HUES6 (cell line): Measurements from ENCODE around the gene FAM219B.

Experiments
- H3K27ac ChIP-seq: 2 replicates; pipeline ENCODE4 v1.7.0; 2013; ENCODE audit warnings: low read depth, mild to moderate bottlenecking, low read length, inconsistent platforms
- H3K27me3 ChIP-seq: 2 replicates; pipeline ENCODE4 v1.6.1; 2013; ENCODE audit warnings: low read length; ENCODE audit not compliant: control insufficient read depth, insufficient read depth
- H3K36me3 ChIP-seq: 2 replicates; pipeline ENCODE4 v1.6.1; 2013; ENCODE audit warnings: low read length; ENCODE audit not compliant: control insufficient read depth, insufficient read depth
- H3K4me1 ChIP-seq: 2 replicates; pipeline ENCODE4 v1.6.1; 2013; ENCODE audit warnings: low read length; ENCODE audit not compliant: control insufficient read depth, insufficient read depth
- H3K4me3 ChIP-seq: 2 replicates; pipeline ENCODE4 v1.5.1; 2013; ENCODE audit warnings: low read depth, low read length
- H3K9ac ChIP-seq: one replicate; pipeline ENCODE4 v1.6.1; 2013; ENCODE audit warnings: mild to moderate bottlenecking, low read length
- H3K9me3 ChIP-seq: 2 replicates; pipeline ENCODE4 v1.6.1; 2013; ENCODE audit warnings: low read depth, low read length; ENCODE audit not compliant: control insufficient read depth, insufficient read depth

Gene FAM219B

DNA sequence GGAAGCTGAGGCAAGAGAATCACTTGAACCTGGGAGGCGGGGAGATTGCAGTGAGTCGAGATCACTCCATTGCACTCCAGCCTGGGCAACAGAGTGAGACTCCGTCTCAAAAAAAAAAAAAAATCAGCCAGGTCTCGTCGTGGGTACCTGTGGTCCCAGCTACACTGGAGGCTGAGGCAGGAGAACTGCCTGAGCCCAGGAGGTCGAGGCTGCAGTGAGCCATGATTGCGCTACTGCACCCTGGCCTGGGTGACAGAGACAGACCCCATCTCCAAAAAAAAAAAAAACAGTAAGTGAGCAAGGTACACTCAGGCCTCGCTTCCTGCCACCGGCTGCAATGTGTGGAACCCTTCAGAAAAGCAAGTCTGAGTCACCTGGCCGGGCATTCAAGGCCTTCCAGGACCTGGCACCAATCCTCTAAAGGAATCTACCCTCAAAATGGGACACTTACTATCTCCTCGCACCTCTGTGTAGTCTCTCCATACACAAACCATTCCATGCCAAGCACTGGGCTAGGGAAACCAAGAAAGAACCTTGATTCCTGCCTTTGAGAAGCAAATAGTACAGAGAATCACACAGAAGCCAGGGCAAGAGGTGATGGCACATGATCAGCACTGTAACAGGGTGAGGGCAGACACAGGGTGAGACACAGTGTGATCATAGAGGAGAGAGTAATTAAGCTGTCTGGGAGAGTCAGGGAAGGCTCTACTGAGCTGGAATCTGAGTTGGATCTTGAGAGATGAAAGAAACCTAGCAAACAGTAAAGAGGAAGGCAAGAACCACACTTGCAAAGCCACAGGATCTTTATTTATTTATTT lies 43.2 kb downstream of the FAM219B start:
- H3K9ac ChIP-seq = no peak overlapping the region

DNA sequence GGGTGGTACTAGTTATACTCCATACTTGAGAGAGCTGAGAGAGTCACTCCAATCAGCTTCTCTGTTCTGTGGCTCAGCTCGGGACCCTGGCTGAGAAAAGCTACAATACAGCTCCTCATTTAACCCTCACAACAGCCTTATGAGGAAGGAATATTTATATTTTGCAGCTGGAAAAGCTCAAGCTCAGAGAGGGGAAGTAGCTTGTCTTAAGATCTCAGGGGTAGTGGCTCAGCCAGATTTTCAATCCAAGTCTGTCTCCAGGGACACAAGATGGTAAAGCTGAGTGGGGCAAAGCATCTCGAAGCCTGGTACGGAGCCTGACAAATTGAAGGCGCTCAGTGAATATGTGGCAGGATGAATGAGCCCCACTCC lies 48.3 kb downstream of the FAM219B start:
- no peak overlapping the region for H3K4me3 ChIP-seq
- H3K27ac ChIP-seq = no peak overlapping the region
- no peaks in the 10 kb centered on the region; the same call in 1 of the 2 replicates for H3K4me1 ChIP-seq
- H3K9ac ChIP-seq = no peak overlapping the region
- no peaks in the 10 kb centered on the region for H3K9me3 ChIP-seq
- H3K27me3 ChIP-seq = no peaks in the 10 kb centered on the region
- H3K36me3 ChIP-seq = peaks cover 15% of the 10 kb centered on the region

More for the DNA sequence above, 43.2 kb downstream of the FAM219B start:
- Histone ChIP-seq H3K27me3 (no peaks in the 10 kb centered on the region), H3K27ac (no peak overlapping the region), H3K36me3 (peaks cover 16% of the 10 kb centered on the region), H3K4me3 (no peak overlapping the region), H3K4me1 (no peaks in the 10 kb centered on the region; the same call in 1 of the 2 replicates), H3K9me3 (peaks cover 7% of the 10 kb centered on the region; the same call in 1 of the 2 replicates)

DNA sequence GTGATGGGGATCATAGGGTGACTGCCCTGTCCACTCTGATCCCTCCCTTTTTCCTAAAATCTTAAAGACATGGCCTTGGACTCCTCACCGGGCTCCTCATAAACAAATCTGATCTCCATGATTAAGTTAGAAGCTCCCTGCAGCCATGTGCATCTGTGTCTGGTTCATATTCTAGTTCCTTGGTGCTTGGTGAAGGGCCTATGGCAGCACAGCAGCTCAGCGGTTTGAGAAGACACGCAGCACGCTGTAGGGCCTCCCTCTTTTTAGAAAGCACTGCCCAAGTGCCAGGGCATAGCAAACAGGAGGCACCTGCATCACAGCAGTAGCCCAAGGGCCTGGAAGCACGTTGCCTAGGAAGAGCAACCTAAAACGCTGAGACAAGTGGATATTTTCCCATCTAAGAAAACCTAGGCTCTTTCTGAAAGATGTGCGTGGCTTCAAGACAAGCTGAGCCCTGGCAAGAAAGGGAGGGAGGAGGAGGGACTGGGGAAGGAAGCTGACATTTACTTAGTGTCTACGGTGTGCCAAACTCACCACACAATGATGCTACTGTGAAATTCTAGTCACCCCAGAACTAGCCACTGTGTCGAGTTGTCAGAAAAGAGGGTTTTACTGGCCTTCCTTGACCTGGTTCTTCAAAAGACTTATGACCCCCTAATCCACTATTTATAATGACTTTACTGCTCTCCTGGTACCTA lies 48.8 kb downstream of the FAM219B start:
- Histone ChIP-seq H3K27ac (no peak overlapping the region), H3K4me3 (no peak overlapping the region)

DNA sequence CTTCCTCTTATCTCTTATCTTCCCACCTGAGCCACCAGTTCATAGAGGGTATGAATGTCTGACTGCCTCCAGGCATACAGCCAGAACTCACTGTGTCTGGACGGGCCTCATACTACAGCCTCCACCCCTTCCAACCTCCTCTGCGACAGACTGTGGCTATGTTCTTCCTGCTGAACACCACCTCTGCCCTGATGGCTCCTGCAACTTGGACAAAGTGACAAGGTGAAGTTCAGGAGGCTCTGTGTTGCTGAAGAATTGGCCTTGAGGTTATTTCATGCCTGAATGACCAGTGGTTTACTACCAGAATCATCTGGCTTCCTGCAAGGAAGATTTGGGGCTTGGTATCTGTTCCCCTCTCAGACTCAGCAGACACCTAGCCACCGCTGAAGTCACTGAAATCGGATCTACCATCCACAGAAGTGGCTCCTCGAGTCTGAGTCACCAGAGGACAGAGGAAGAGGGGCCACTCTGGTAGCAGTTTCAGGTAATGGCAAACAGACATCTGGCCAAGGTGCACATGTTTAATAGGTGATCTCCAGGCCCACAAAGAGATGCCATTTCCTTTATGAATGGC lies 49.5 kb downstream of the FAM219B start:
- H3K9me3 ChIP-seq = no peaks in the 10 kb centered on the region
- no peak overlapping the region for H3K9ac ChIP-seq
- no peaks in the 10 kb centered on the region for H3K4me1 ChIP-seq
- H3K27me3 ChIP-seq = no peaks in the 10 kb centered on the region
- H3K36me3 ChIP-seq = peaks cover 27% of the 10 kb centered on the region
- no peak overlapping the region for H3K4me3 ChIP-seq
- no peak overlapping the region for H3K27ac ChIP-seq

More for the DNA sequence above, 48.8 kb downstream of the FAM219B start:
- no peaks in the 10 kb centered on the region for H3K4me1 ChIP-seq
- H3K9me3 ChIP-seq = no peaks in the 10 kb centered on the region
- H3K9ac ChIP-seq = no peak overlapping the region
- no peaks in the 10 kb centered on the region for H3K27me3 ChIP-seq
- peaks cover 21% of the 10 kb centered on the region for H3K36me3 ChIP-seq

DNA sequence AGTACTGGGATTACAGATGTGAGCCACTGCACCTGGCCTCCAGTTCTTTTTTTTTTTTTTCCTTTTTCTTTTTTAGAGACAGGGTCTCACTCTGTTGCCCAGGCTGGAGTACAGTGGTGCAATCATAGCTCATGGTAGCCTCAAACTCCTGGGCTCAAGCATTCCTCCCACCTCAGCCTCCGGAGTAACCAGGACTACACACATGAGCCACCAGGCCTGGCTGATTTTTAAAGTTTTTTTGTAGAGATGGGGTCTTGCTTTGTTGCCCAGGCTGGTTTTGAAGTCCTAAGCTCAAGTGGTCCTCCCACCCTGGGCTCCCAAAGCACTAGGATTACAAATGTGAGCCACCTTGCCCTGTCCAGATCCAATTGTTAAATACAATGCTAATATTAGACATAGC lies 50.1 kb downstream of the FAM219B start:
- Histone ChIP-seq H3K27ac (no peak overlapping the region), H3K9ac (no peak overlapping the region), H3K4me3 (no peak overlapping the region), H3K4me1 (no peaks in the 10 kb centered on the region), H3K9me3 (no peaks in the 10 kb centered on the region), H3K27me3 (no peaks in the 10 kb centered on the region), H3K36me3 (peaks cover 34% of the 10 kb centered on the region)

DNA sequence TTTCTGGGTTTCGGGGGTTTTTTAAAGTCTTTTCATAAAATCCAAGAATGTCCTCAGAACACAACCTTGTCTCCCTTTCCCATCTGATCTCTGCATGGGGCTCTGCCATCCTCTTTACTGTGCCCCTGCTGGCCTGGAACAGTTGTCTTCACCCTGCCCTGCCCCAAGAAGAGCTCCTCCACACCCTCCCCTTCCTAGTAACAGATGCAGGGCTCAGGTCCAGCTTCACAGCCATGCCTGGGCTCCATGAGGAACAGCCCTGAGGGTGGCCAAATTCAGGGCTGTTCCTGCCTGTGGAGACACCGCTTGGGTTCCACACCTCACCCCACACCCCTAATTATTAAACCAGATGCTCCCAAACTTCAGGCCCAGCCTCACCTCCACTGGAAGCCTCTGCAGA lies 50.8 kb downstream of the FAM219B start:
- H3K9me3 ChIP-seq = no peaks in the 10 kb centered on the region
- H3K27me3 ChIP-seq = no peaks in the 10 kb centered on the region
- no peak overlapping the region for H3K27ac ChIP-seq
- no peaks in the 10 kb centered on the region for H3K4me1 ChIP-seq
- no peak overlapping the region for H3K4me3 ChIP-seq
- H3K9ac ChIP-seq = no peak overlapping the region
- peaks cover 40% of the 10 kb centered on the region for H3K36me3 ChIP-seq

DNA sequence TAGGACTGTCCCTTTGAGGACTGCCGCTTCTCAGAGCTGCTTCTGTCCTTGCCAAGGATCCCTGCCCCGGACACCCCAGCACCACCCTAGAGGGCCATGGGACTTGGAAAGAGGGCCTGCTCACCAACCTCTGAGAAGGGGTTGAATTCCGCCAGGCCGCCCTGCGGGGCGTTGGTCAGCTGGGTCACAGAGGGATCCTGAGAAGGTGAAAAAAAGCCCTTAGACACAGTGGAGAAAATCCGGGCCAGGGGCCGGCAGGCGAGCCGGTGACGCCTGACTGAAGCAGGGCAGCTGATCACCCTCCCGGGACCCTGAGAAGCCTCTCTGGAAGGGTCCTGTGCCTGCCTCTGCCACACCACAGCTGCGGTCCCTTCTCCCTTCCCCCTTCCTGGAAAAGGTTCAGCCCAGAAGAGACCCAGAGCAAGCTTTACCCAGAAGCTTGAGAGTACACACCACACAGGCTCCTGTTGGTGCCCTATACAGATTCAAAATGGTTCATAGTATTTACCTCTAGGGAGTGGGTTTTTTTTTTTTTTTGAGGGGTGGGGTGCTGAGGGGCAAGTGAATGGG lies 52.1 kb downstream of the FAM219B start:
- peaks cover 53% of the 10 kb centered on the region for H3K36me3 ChIP-seq
- H3K27ac ChIP-seq = no peak overlapping the region

DNA sequence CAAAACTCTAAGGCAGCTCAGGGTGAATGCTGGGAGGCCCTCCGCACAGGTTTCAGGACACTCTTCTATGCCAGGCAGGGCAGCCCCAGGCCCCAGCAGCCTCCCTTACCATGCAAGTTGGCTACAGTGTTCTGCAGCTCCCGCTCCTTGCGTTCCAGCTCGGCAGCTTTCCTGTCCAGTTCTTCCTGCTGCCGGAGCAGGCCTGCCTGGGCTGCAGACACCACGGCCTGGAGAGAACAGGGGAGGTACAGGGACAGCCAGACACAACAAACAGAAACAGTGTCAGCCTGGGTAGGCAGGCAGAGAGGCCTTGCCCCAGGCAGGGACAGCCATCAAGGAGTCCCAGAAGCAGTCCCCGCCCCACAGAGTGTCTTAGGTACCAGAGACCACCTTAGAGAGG lies 54.7 kb downstream of the FAM219B start:
- peaks cover 67% of the 10 kb centered on the region for H3K36me3 ChIP-seq
- no peak overlapping the region for H3K9ac ChIP-seq
- no peaks in the 10 kb centered on the region for H3K9me3 ChIP-seq
- no peaks in the 10 kb centered on the region for H3K4me1 ChIP-seq
- no peak overlapping the region for H3K27ac ChIP-seq
- no peak overlapping the region for H3K4me3 ChIP-seq
- no peaks in the 10 kb centered on the region for H3K27me3 ChIP-seq

More for the DNA sequence above, 52.1 kb downstream of the FAM219B start:
- no peaks in the 10 kb centered on the region for H3K4me1 ChIP-seq
- H3K9ac ChIP-seq = no peak overlapping the region
- H3K27me3 ChIP-seq = no peaks in the 10 kb centered on the region
- H3K4me3 ChIP-seq = no peak overlapping the region
- no peaks in the 10 kb centered on the region for H3K9me3 ChIP-seq

DNA sequence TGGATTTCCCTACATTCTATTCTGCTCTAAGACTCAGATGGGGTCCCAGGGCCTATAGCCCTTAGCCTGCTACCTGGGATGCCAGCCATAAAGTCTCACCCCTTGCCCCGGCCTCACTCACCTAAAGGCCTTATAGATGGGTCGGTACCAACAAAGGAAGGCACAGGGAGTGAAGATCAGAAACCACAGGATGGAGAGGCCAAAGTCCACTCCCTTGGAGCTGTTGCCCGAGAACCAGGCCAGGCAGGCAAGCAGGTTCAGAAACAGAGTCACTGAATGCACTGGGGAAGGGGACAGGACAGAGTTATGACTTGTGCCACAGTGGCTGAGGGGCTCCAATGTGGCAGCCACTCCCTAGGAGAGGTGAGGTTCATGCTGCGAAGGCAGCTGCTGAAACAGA lies 56.3 kb downstream of the FAM219B start:
- peaks cover 70% of the 10 kb centered on the region for H3K36me3 ChIP-seq

More for the DNA sequence above, 56.3 kb downstream of the FAM219B start:
- Histone ChIP-seq H3K9me3 (no peaks in the 10 kb centered on the region), H3K27me3 (no peaks in the 10 kb centered on the region), H3K27ac (no peak overlapping the region), H3K4me1 (no peaks in the 10 kb centered on the region), H3K9ac (no peak overlapping the region), H3K4me3 (no peak overlapping the region)
